Peyer's patch (tissue), 4 donors: Measurements from ENCODE around the gene FOXJ1.

Source experiments
- POLR2A ChIP-seq, 2 donors: fragments of 450-650 bp; IDR thresholded peaks; one replicate each; pipeline ENCODE4 v1.5.1; 2017; ENCODE audit warnings: antibody characterized with exemption in 2 of 2, mild to moderate bottlenecking in 2 of 2, moderate library complexity in 2 of 2
- TF ChIP-seq, protein P1 (sequence below), 6 experiments: fragments of 450-650 bp in 4 of 6; fragments of 200-600 bp in 2 of 6; sonication (generic) in 1 of 6; IDR thresholded peaks; one replicate each; pipeline ENCODE4 v1.5.1; 2017 to 2019; ENCODE audit warnings: antibody characterized with exemption in 6 of 6, mild to moderate bottlenecking in 3 of 6, moderate library complexity in 1 of 6

DNA sequence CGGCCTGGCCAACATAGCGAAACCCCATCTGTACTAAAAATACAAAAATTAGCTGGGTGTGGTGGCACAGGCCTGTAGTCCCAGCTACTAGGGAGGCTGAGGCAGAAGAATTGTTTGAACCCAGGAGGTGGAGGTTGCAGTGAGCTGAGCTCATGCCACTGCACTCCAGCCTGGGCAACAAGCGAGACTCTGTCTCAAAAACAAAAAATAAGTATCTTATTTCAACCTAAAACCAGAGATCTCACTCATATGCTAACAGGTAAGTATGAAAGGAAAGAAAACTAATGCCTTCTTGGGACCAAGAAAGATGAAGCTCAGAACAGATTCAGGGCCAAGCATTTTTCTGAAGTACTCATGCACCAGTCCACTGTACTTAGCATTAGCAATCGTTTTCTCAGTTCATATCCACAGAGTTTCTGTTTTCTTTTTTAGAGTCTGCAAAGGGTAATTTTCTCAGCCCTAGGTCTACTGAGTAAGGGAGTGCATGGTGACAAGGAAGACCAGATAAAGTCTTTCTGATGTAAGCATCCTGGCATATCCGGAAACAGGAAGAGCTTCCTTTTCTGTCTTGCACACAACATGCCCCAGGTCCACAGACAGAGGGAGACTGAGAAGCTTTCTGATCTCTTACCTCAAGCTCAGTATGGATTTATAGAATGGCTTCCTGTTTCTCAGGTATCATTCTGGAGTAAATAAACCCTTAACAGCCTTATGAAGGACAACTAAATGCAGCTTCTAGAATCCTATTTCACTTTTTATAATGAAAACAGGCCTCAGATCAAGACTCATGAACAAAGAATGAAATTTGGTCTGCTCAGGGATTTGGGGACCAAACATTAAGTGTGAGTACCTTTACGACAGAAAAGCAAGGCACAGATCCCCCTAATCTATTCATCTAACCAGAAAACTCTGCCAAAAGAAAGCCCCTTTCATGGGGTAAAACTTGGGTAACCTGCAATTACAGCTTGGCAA lies 38.7 kb upstream of the FOXJ1 start:
- TF ChIP-seq, protein P1, sequence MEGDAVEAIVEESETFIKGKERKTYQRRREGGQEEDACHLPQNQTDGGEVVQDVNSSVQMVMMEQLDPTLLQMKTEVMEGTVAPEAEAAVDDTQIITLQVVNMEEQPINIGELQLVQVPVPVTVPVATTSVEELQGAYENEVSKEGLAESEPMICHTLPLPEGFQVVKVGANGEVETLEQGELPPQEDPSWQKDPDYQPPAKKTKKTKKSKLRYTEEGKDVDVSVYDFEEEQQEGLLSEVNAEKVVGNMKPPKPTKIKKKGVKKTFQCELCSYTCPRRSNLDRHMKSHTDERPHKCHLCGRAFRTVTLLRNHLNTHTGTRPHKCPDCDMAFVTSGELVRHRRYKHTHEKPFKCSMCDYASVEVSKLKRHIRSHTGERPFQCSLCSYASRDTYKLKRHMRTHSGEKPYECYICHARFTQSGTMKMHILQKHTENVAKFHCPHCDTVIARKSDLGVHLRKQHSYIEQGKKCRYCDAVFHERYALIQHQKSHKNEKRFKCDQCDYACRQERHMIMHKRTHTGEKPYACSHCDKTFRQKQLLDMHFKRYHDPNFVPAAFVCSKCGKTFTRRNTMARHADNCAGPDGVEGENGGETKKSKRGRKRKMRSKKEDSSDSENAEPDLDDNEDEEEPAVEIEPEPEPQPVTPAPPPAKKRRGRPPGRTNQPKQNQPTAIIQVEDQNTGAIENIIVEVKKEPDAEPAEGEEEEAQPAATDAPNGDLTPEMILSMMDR (IDR thresholded peaks at IDR 0.05) = peak in 3 of 6 experiments; percentile 7 to 37 (median 31)
- TF ChIP-seq POLR2A (IDR thresholded peaks at IDR 0.05) = no peak
